GM23338 (cell line): Measurements from ENCODE around the gene TRNP1.

Experiments used
- CREB1 ChIP-seq: fragments of 250-450 bp; sonication (Bioruptor Pico); IDR thresholded peaks from 2 replicates; pipeline ENCODE4 v1.5.0; 2020; ENCODE audit warnings: low read depth, mild to moderate bottlenecking, moderate library complexity
- CTCF ChIP-seq, 2 experiments: fragments of 200-600 bp in 1 of 2; sonication (generic) in 1 of 2; conservative IDR thresholded peaks; 2 replicates each; pipeline versions ENCODE4 v1.5.1 to v1.6.1; 2016 to 2017; ENCODE audit warnings: antibody characterized with exemption in 2 of 2, low read depth in 2 of 2, mild to moderate bottlenecking in 2 of 2, moderate library complexity in 1 of 2
- ETS1 ChIP-seq: IDR thresholded peaks from 2 replicates; pipeline ENCODE4 v1.6.1; 2016; ENCODE audit warnings: antibody characterized with exemption
- EZH2 ChIP-seq: fragments of 200-600 bp; sonication (generic); IDR thresholded peaks from one replicate; pipeline ENCODE4 v1.8.0; 2017; ENCODE audit warnings: antibody characterized with exemption, mild to moderate bottlenecking, low read depth; ENCODE audit not compliant: unreplicated experiment
- EZH2phosphoT487 ChIP-seq: fragments of 200-600 bp; sonication (generic); IDR thresholded peaks from one replicate; pipeline ENCODE4 v1.8.1; 2018; ENCODE audit warnings: antibody characterized with exemption; ENCODE audit not compliant: unreplicated experiment
- JUNB ChIP-seq: IDR thresholded peaks from one replicate; pipeline ENCODE4 v1.6.1; 2016; ENCODE audit warnings: antibody characterized with exemption; ENCODE audit not compliant: unreplicated experiment
- NANOG ChIP-seq: IDR thresholded peaks from 2 replicates; pipeline ENCODE4 v1.6.1; 2016; ENCODE audit warnings: antibody characterized with exemption, borderline replicate concordance
- POLR2AphosphoS5 ChIP-seq: IDR thresholded peaks from 2 replicates; pipeline ENCODE4 v1.6.1; 2016; ENCODE audit warnings: antibody characterized with exemption, low read depth
- STAT1 ChIP-seq: IDR thresholded peaks from one replicate; pipeline ENCODE4 v1.6.1; 2016; ENCODE audit warnings: antibody characterized with exemption; ENCODE audit not compliant: unreplicated experiment
- ZNF114 ChIP-seq: fragments of 250-450 bp; sonication (Bioruptor Pico); IDR thresholded peaks from 2 replicates; pipeline ENCODE4 v1.5.0; 2020; ENCODE audit warnings: mild to moderate bottlenecking, moderate library complexity
- ZNF331 ChIP-seq: fragments of 250-450 bp; sonication (Bioruptor Pico); IDR thresholded peaks from 2 replicates; pipeline ENCODE4 v1.5.0; 2020; ENCODE audit warnings: low read depth, mild to moderate bottlenecking, moderate library complexity
- ZNF462 ChIP-seq: fragments of 250-450 bp; sonication (Bioruptor Pico); IDR thresholded peaks from 2 replicates; pipeline ENCODE4 v1.5.0; 2020; ENCODE audit warnings: mild to moderate bottlenecking, moderate library complexity
- TF ChIP-seq, protein P1 (sequence below): IDR thresholded peaks from one replicate; pipeline ENCODE4 v1.6.1; 2018; ENCODE audit warnings: antibody characterized with exemption; ENCODE audit not compliant: unreplicated experiment

GRCh38 chr1:26972821-26973220 is 20.7 kb upstream of the TRNP1 start:
- TF ChIP-seq, protein P1, sequence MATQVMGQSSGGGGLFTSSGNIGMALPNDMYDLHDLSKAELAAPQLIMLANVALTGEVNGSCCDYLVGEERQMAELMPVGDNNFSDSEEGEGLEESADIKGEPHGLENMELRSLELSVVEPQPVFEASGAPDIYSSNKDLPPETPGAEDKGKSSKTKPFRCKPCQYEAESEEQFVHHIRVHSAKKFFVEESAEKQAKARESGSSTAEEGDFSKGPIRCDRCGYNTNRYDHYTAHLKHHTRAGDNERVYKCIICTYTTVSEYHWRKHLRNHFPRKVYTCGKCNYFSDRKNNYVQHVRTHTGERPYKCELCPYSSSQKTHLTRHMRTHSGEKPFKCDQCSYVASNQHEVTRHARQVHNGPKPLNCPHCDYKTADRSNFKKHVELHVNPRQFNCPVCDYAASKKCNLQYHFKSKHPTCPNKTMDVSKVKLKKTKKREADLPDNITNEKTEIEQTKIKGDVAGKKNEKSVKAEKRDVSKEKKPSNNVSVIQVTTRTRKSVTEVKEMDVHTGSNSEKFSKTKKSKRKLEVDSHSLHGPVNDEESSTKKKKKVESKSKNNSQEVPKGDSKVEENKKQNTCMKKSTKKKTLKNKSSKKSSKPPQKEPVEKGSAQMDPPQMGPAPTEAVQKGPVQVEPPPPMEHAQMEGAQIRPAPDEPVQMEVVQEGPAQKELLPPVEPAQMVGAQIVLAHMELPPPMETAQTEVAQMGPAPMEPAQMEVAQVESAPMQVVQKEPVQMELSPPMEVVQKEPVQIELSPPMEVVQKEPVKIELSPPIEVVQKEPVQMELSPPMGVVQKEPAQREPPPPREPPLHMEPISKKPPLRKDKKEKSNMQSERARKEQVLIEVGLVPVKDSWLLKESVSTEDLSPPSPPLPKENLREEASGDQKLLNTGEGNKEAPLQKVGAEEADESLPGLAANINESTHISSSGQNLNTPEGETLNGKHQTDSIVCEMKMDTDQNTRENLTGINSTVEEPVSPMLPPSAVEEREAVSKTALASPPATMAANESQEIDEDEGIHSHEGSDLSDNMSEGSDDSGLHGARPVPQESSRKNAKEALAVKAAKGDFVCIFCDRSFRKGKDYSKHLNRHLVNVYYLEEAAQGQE: no peak
- TF ChIP-seq EZH2phosphoT487 (no peak), CTCF (conservative IDR thresholded peaks at IDR 0.05; ENCODE audit: low read depth in 2 of 2) (no peak), CREB1 (CRISPR knock-in tag) (no peak), EZH2 (no peak), ETS1 (no peak), POLR2AphosphoS5 (no peak), ZNF114 (no peak), JUNB (no peak), ZNF331 (CRISPR knock-in tag) (no peak), STAT1 (no peak), ZNF462 (CRISPR knock-in tag) (no peak), NANOG (no peak)
